Liver (tissue), 9 donors: ENCODE measurements around the gene LRRK1. TPM values are rescaled to one million over a fixed set of nuclear protein-coding genes. Genes with fewer than 3 reads are reported as not detected.

ENCODE experiments used
- DNase-seq: peaks from one replicate; pipeline ENCODE4 v3.0.0-alpha.2; 2017; ENCODE audit warnings: low spot score
- H3K27ac ChIP-seq, 2 donors: one replicate each; pipeline ENCODE4 v1.7.0; 2013; ENCODE audit warnings: inconsistent platforms in 2 of 2, low read length in 2 of 2, control low read depth in 1 of 2, low read depth in 1 of 2, mild to moderate bottlenecking in 1 of 2
- H3K27me3 ChIP-seq, 4 donors: one replicate each; pipeline versions ENCODE4 v1.6.1 to v1.7.0; 2013; ENCODE audit warnings: low read length in 3 of 4, inconsistent platforms in 1 of 4, mild to moderate bottlenecking in 1 of 4, moderate library complexity in 1 of 4; ENCODE audit not compliant: control insufficient read depth in 4 of 4, insufficient read depth in 4 of 4
- H3K36me3 ChIP-seq, 4 donors: one replicate each; pipeline versions ENCODE4 v1.6.1 to v1.7.0; 2013; ENCODE audit warnings: low read length in 3 of 4, mild to moderate bottlenecking in 3 of 4, low read depth in 1 of 4, moderate library complexity in 1 of 4; ENCODE audit not compliant: control insufficient read depth in 4 of 4, insufficient read depth in 3 of 4
- H3K4me1 ChIP-seq, 4 donors: one replicate each; pipeline versions ENCODE4 v1.6.1 to v1.7.0; 2013; ENCODE audit warnings: low read length in 3 of 4, mild to moderate bottlenecking in 3 of 4, moderate library complexity in 1 of 4; ENCODE audit not compliant: control insufficient read depth in 4 of 4, insufficient read depth in 4 of 4
- H3K4me3 ChIP-seq, 3 donors: one replicate each; pipeline versions ENCODE4 v1.6.1 to v1.7.0; 2013; ENCODE audit warnings: low read length in 3 of 3, control low read depth in 1 of 3, low read depth in 1 of 3, mild to moderate bottlenecking in 1 of 3
- H3K9ac ChIP-seq, 2 donors: one replicate each; pipeline ENCODE4 v1.7.0; 2013; ENCODE audit warnings: low read length in 2 of 2, mild to moderate bottlenecking in 2 of 2, moderate library complexity in 2 of 2, control low read depth in 1 of 2, low read depth in 1 of 2
- H3K9me3 ChIP-seq, 4 donors: one replicate each; pipeline versions ENCODE4 v1.6.1 to v1.7.0; 2013; ENCODE audit warnings: low read length in 3 of 4; ENCODE audit not compliant: control insufficient read depth in 4 of 4
- ATF3 ChIP-seq: IDR thresholded peaks from 2 replicates; pipeline ENCODE4 v1.6.1; 2016; ENCODE audit warnings: antibody characterized with exemption
- EGR1 ChIP-seq, 2 donors: IDR thresholded peaks; 2 replicates each; pipeline ENCODE4 v1.6.1; 2016 to 2018; ENCODE audit warnings: antibody characterized with exemption in 2 of 2, low read depth in 2 of 2
- FOXA1 ChIP-seq: IDR thresholded peaks from 2 replicates; pipeline ENCODE4 v1.6.1; 2016; ENCODE audit warnings: antibody characterized with exemption
- FOXA2 ChIP-seq: IDR thresholded peaks from 2 replicates; pipeline ENCODE4 v1.6.1; 2016; ENCODE audit warnings: antibody characterized with exemption
- GABPA ChIP-seq, 2 donors: IDR thresholded peaks in 1 of 2; conservative IDR thresholded peaks in 1 of 2; 2 replicates each; pipeline ENCODE4 v1.6.1; 2016; ENCODE audit warnings: antibody characterized with exemption in 2 of 2, mild to moderate bottlenecking in 1 of 2, moderate library complexity in 1 of 2
- HNF4A ChIP-seq, 2 donors: conservative IDR thresholded peaks; 2 replicates each; pipeline ENCODE4 v1.6.1; 2016; ENCODE audit warnings: antibody characterized with exemption in 2 of 2, mild to moderate bottlenecking in 2 of 2
- HNF4G ChIP-seq: IDR thresholded peaks from 2 replicates; pipeline ENCODE4 v1.6.1; 2016; ENCODE audit warnings: antibody characterized with exemption
- JUND ChIP-seq, 2 donors: IDR thresholded peaks; 2 replicates each; pipeline ENCODE4 v1.6.1; 2016; ENCODE audit warnings: antibody characterized with exemption in 2 of 2
- NR2F2 ChIP-seq: IDR thresholded peaks from 2 replicates; pipeline ENCODE4 v1.6.1; 2016; ENCODE audit warnings: antibody characterized with exemption
- SP1 ChIP-seq: IDR thresholded peaks from 2 replicates; pipeline ENCODE4 v1.6.1; 2018; ENCODE audit warnings: antibody characterized with exemption, mild to moderate bottlenecking
- TAF1 ChIP-seq: conservative IDR thresholded peaks from 2 replicates; pipeline ENCODE4 v1.6.1; 2016; ENCODE audit warnings: antibody characterized with exemption, mild to moderate bottlenecking
- YY1 ChIP-seq: IDR thresholded peaks from 2 replicates; pipeline ENCODE4 v1.6.1; 2016; ENCODE audit warnings: antibody characterized with exemption, mild to moderate bottlenecking
- ZBTB33 ChIP-seq: IDR thresholded peaks from 2 replicates; pipeline ENCODE4 v1.6.1; 2016; ENCODE audit warnings: antibody characterized with exemption
- WGBS: extraction: QIAGEN DNeasy Blood & Tissue Kit; methylation state at CpG from one replicate; pipeline ENCODE4 v1.1.7; 2013; 5-methylcytosine and 5-hydroxymethylcytosine counted together
- polyA plus RNA-seq, 2 donors: library from polyadenylated mRNA; stranded (reverse) in 1 of 2; unstranded in 1 of 2; fragments of 200-250 nt in 1 of 2; fragments of >200 nt in 1 of 2; fragmentation: Nextera tagmentation in 1 of 2; extraction: Ambion mirVana in 1 of 2; gene quantifications; one replicate each; pipeline versions ENCODE4 v1.2.1 to v1.2.3, GENCODE V29; 2013 to 2015
- total RNA-seq, 2 donors: library from RNA; depleted of rRNA; stranded (reverse); fragments of >200 nt; gene quantifications; one replicate each; pipeline ENCODE4 v1.2.3, GENCODE V29; 2014
- TF ChIP-seq, protein P1 (sequence below): fragments of 150-350 bp; IDR thresholded peaks from 2 replicates; pipeline ENCODE4 v1.5.1; 2017; ENCODE audit warnings: improper control_type of control experiment, low read depth, low read length; ENCODE audit not compliant: missing input control
- TF ChIP-seq, protein P2 (sequence below): IDR thresholded peaks from 2 replicates; pipeline ENCODE4 v1.6.1; 2016; ENCODE audit warnings: antibody characterized with exemption
- donor health status: healthy.
- donor health status: healthy.
- donor health status: healthy.
- donor health status: healthy.
- donor health status: healthy.

The LRRK1 gene
- total and polyA plus RNA-seq, 4 donors: 1.2 to 4.4 (median 2.7) TPM

- no peak overlapping the region for H3K27ac ChIP-seq
- H3K36me3 ChIP-seq: no peaks in the 10 kb centered on the region
- no peak overlapping the region for H3K9ac ChIP-seq
- no peaks in the 10 kb centered on the region for H3K4me1 ChIP-seq
- TF ChIP-seq ZBTB33 (no peak), FOXA1 (no peak), JUND (IDR thresholded peaks at IDR 0.05) (no peak), EGR1 (IDR thresholded peaks at IDR 0.05; ENCODE audit: low read depth in 2 of 2) (no peak), HNF4A (conservative IDR thresholded peaks at IDR 0.05) (no peak), NR2F2 (no peak), HNF4G (no peak), ATF3 (no peak)
- TF ChIP-seq, protein P1, sequence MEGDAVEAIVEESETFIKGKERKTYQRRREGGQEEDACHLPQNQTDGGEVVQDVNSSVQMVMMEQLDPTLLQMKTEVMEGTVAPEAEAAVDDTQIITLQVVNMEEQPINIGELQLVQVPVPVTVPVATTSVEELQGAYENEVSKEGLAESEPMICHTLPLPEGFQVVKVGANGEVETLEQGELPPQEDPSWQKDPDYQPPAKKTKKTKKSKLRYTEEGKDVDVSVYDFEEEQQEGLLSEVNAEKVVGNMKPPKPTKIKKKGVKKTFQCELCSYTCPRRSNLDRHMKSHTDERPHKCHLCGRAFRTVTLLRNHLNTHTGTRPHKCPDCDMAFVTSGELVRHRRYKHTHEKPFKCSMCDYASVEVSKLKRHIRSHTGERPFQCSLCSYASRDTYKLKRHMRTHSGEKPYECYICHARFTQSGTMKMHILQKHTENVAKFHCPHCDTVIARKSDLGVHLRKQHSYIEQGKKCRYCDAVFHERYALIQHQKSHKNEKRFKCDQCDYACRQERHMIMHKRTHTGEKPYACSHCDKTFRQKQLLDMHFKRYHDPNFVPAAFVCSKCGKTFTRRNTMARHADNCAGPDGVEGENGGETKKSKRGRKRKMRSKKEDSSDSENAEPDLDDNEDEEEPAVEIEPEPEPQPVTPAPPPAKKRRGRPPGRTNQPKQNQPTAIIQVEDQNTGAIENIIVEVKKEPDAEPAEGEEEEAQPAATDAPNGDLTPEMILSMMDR: no peak
- H3K9me3 ChIP-seq: no peaks in the 10 kb centered on the region
- WGBS: 55% methylated on average over 6 of the region's 6 CpGs
- no peak overlapping the region for H3K4me3 ChIP-seq
- H3K27me3 ChIP-seq: peaks cover 0 to 3% (median 2%) of the 10 kb centered on the region in 4 donors
- no peak for DNase-seq
Measured at GRCh38 chr15:100892013-100892355, 27.2 kb upstream of the LRRK1 start.

GRCh38 chr15:100893261-100893963, 25.7 kb upstream of the LRRK1 start:
- H3K9me3 ChIP-seq: no peaks in the 10 kb centered on the region
- H3K27me3 ChIP-seq: peaks cover 0 to 3% (median 2%) of the 10 kb centered on the region in 4 donors
- H3K36me3 ChIP-seq: no peaks in the 10 kb centered on the region
- DNase-seq: no peak
- no peak overlapping the region for H3K27ac ChIP-seq
- TF ChIP-seq HNF4G: no peak
- no peak for TF ChIP-seq JUND (IDR thresholded peaks at IDR 0.05)
- no peak for TF ChIP-seq GABPA (IDR thresholded peaks at IDR 0.05 in 1 of 2, conservative IDR thresholded peaks at IDR 0.05 in 1 of 2)
- TF ChIP-seq, protein P2, sequence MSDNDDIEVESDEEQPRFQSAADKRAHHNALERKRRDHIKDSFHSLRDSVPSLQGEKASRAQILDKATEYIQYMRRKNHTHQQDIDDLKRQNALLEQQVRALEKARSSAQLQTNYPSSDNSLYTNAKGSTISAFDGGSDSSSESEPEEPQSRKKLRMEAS: no peak
- TF ChIP-seq TAF1: no peak
- no peaks in the 10 kb centered on the region for H3K4me1 ChIP-seq
- no peak overlapping the region for H3K4me3 ChIP-seq
- WGBS: 79% methylated on average over 6 of the region's 6 CpGs
- H3K9ac ChIP-seq: no peak overlapping the region

GRCh38 chr15:100893964-100894295, 25.2 kb upstream of the LRRK1 start:
- H3K27ac ChIP-seq: no peak overlapping the region
- H3K9ac ChIP-seq: no peak overlapping the region
- H3K4me3 ChIP-seq: no peak overlapping the region
- WGBS: 75% methylated on average over 9 of the region's 9 CpGs
- no peaks in the 10 kb centered on the region for H3K36me3 ChIP-seq
- no peaks in the 10 kb centered on the region for H3K9me3 ChIP-seq
- peaks cover 0 to 3% (median under 1%) of the 10 kb centered on the region in 4 donors for H3K27me3 ChIP-seq
- no peaks in the 10 kb centered on the region for H3K4me1 ChIP-seq
- DNase-seq: no peak
- no peak for TF ChIP-seq NR2F2
- no peak for TF ChIP-seq ZBTB33
- TF ChIP-seq EGR1 (IDR thresholded peaks at IDR 0.05; ENCODE audit: low read depth in 2 of 2): no peak
- no peak for TF ChIP-seq FOXA1
- TF ChIP-seq, protein P2: no peak
- TF ChIP-seq, protein P1: no peak
- TF ChIP-seq FOXA2: no peak
- no peak for TF ChIP-seq SP1
- TF ChIP-seq YY1: no peak
- TF ChIP-seq JUND (IDR thresholded peaks at IDR 0.05): no peak
